ENCODE data around the gene CPED1. TPM values are rescaled to one million over a fixed set of nuclear protein-coding genes. Genes with fewer than 3 reads are reported as not detected.
"Not testable (repeated sequence)": the region's sequence is repeated elsewhere in the genome, so short reads cannot be mapped to it uniquely, and the experiment has no call there.

Gene CPED1
- total RNA-seq, 4 donors from 2014 or later = 4.4 to 20.2 (median 14.0) TPM

DNA sequence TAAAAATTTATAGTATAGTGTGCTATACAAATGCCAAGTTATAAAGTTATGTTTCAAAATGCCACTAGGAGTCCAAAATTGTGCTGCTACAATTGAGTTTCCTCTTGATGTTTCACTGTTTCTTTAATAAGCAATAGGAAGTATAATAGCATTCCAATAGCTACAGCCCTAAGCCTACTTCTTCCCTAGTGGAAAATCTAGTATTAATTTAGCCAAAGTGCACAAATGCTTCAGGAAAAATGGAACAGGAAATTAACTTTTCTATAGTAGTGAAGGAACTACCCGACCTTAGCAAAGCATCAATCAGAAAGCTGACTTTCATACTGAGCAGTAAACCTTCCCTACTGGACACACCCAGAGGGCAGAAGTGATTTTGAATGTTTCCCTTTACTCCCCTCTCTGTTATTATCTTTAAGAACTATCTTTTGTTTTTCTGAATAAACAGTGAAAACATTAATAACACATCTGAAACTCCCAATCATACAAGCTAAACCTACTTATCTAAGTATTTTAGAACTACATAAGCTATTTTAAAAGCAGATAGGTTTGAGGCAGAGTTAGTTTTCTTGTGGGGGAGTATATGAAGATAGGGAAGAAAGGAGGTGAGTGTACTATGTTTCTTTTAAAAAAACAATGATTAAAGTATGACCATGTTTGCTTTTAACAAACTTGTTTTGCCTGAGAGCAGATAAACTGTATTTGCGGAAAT, 13.7 kb downstream of the CPED1 start:
- intact Hi-C loops (cut with DNase I; ENCODE audit: low total_unique reads) = no loop called here
- Histone ChIP-seq H3K4me3 (no peak overlapping the region), H3K27me3 (no peaks in the 10 kb centered on the region), H3K4me1 (peaks cover 0 to 33% (median 9%) of the 10 kb centered on the region in 4 donors), H3K36me3 (no peaks in the 10 kb centered on the region), H3K9me3 (no peaks in the 10 kb centered on the region), H3K27ac (peak overlapping the region; percentile 35 to 62 (median 52))
- TF ChIP-seq POLR2A (IDR thresholded peaks at IDR 0.05) = no peak
- no peak for TF ChIP-seq EP300 (IDR thresholded peaks at IDR 0.05; ENCODE audit: low read depth)
- TF ChIP-seq POLR2AphosphoS5 (IDR thresholded peaks at IDR 0.05) = no peak
- TF ChIP-seq, protein P1, sequence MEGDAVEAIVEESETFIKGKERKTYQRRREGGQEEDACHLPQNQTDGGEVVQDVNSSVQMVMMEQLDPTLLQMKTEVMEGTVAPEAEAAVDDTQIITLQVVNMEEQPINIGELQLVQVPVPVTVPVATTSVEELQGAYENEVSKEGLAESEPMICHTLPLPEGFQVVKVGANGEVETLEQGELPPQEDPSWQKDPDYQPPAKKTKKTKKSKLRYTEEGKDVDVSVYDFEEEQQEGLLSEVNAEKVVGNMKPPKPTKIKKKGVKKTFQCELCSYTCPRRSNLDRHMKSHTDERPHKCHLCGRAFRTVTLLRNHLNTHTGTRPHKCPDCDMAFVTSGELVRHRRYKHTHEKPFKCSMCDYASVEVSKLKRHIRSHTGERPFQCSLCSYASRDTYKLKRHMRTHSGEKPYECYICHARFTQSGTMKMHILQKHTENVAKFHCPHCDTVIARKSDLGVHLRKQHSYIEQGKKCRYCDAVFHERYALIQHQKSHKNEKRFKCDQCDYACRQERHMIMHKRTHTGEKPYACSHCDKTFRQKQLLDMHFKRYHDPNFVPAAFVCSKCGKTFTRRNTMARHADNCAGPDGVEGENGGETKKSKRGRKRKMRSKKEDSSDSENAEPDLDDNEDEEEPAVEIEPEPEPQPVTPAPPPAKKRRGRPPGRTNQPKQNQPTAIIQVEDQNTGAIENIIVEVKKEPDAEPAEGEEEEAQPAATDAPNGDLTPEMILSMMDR (IDR thresholded peaks at IDR 0.05) = no peak
- no peak for DNase-seq
- WGBS, 2 donors (ENCODE audit: low coverage in 1 of 2) = 34 to 35% methylated on average over 2 of the region's 2 CpGs
- in situ Hi-C loops (cut with MboI; ENCODE audit: low pct_ligation_motif_present in 1 of 4, low pct_unique_long_range_greater_than_20kb in 1 of 4, low sequenced_read_pairs in 3 of 4) = no loop called here

DNA sequence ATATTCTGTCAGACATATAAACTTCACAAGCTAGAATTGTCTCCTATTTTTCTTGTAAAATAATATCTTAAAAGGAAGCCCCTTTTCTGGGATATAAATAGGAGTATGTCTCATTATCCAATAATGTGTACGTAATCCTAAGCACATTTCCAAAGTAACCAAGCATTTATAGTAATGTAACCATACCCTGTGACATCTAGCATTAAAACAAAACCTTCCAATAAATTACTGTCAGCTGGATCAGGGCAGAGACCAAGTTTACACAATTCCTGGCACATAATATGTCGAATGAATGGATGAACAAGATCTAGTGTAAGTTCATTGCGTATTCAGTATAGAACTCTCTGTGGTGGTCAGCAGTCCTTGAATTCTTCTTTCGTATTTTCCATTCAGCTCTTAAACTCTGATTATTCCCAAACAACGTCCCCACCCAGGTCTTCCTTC, 14.3 kb downstream of the CPED1 start:
- Histone ChIP-seq H3K4me3 (no peak overlapping the region), H3K4me1 (peaks cover 0 to 32% (median 9%) of the 10 kb centered on the region in 4 donors), H3K9me3 (no peaks in the 10 kb centered on the region), H3K36me3 (no peaks in the 10 kb centered on the region), H3K27ac (peak overlapping the region; percentile 35 to 62 (median 52)), H3K27me3 (no peaks in the 10 kb centered on the region)
- TF ChIP-seq POLR2A (IDR thresholded peaks at IDR 0.05) (no peak), POLR2AphosphoS5 (IDR thresholded peaks at IDR 0.05) (no peak), EP300 (IDR thresholded peaks at IDR 0.05; ENCODE audit: low read depth) (no peak)
- TF ChIP-seq, protein P1 (IDR thresholded peaks at IDR 0.05) = no peak
- in situ Hi-C loops (cut with MboI; ENCODE audit: low pct_ligation_motif_present in 1 of 4, low pct_unique_long_range_greater_than_20kb in 1 of 4, low sequenced_read_pairs in 3 of 4) (no loop called here), intact Hi-C loops (cut with DNase I; ENCODE audit: low total_unique reads) (no loop called here)
- 71 to 88% methylated on average over 3 to 5 of the region's 5 CpGs for WGBS, 2 donors (ENCODE audit: low coverage in 1 of 2)
- no peak for DNase-seq

DNA sequence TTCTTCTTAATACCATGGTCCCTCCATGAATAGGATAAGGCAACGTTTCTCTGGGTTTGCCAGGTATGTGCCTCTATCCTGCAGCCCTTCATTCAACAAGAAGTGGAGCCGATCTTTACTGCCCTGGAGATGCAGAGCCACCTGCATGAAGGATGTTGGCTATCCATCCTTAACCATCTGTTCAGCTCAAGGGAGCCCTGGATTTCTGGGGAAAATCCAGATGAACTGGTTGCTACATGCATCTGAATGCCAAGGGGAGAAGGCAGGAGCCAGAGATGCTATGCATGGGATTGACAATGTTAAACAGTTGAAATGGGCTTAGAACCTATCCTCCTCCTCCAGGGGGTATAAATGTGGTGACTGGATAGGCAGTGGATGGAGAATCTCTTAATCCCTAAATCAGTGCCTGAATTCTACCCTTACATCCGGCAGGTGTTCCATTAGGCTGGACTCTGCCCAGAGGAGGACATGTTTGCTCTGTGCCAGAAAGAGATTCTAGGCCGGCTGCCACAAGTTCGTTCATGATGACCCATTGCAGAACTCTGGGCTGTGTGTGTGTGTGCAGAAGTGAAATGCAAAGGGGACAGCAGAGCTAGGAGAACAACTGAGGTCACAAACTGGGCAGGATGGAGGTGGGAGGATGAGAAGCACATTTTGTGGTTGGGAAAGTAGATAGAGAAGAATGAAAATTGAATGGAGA, 15.6 kb downstream of the CPED1 start:
- H3K27ac ChIP-seq = peak overlapping the region in 2 of 4 donors; percentile 7 to 62
- peaks cover 0 to 23% (median 4%) of the 10 kb centered on the region in 4 donors for H3K4me1 ChIP-seq
- in situ Hi-C loops (cut with MboI; ENCODE audit: low pct_ligation_motif_present in 1 of 4, low pct_unique_long_range_greater_than_20kb in 1 of 4, low sequenced_read_pairs in 3 of 4) = no loop called here
- TF ChIP-seq POLR2A (IDR thresholded peaks at IDR 0.05) (no peak), POLR2AphosphoS5 (IDR thresholded peaks at IDR 0.05) (no peak), EP300 (IDR thresholded peaks at IDR 0.05; ENCODE audit: low read depth) (no peak)
- TF ChIP-seq, protein P1 (IDR thresholded peaks at IDR 0.05) = no peak
- no peaks in the 10 kb centered on the region for H3K27me3 ChIP-seq
- H3K36me3 ChIP-seq = no peaks in the 10 kb centered on the region
- H3K4me3 ChIP-seq = no peak overlapping the region
- WGBS, 2 donors (ENCODE audit: low coverage in 1 of 2) = 43 to 66% methylated on average over 3 to 5 of the region's 5 CpGs
- intact Hi-C loops (cut with DNase I; ENCODE audit: low total_unique reads) = no loop called here
- DNase-seq = no peak
- H3K9me3 ChIP-seq = no peaks in the 10 kb centered on the region

DNA sequence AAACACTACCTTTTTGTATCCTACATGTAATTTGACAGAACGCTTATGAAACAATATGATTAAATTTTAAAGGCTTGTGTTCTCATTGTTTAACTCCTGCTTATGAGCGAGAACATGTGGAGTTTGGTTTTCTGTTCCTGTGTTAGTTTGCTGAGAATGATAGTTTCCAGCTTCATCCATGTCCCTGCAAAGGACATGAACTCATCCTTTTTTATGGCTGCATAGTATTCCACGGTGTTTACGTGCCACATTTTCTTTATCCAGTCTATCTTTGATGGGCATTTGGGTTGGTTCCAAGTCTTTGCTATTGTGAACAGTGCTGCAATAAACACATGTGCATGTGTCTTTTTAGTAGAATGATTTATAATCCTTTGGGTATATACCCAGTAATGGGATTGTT, 16.5 kb downstream of the CPED1 start:
- DNase-seq; in situ Hi-C loops (cut with MboI; ENCODE audit: low pct_ligation_motif_present in 1 of 4, low pct_unique_long_range_greater_than_20kb in 1 of 4, low sequenced_read_pairs in 3 of 4); intact Hi-C loops (cut with DNase I; ENCODE audit: low total_unique reads); H3K9me3 ChIP-seq; H3K27me3 ChIP-seq; H3K27ac ChIP-seq; H3K4me3 ChIP-seq; H3K36me3 ChIP-seq: not testable (repeated sequence)
- H3K4me1 ChIP-seq = peaks cover 0 to 16% (median 0%) of the 10 kb centered on the region in 4 donors
- WGBS, 2 donors (ENCODE audit: low coverage in 1 of 2) = 68 to 89% methylated on average over 4 of the region's 4 CpGs

Measured in transverse colon (tissue), 4 donors.